Stimulated activated CD8-positive, alpha-beta memory T cell treated with anti-CD3 and anti-CD28 coated beads, Interleukin-7, amount 100 ng/mL, for 48 hours (primary cell): Measurements from ENCODE around the gene CHKB.
"Not testable (repeated sequence)": the region's sequence is repeated elsewhere in the genome, so short reads cannot be mapped to it uniquely, and the experiment has no call there.

ENCODE experiments used
- DNase-seq, 2 donors: peaks; one replicate each; pipeline ENCODE4 v3.0.0-alpha.2; 2020; ENCODE audit warnings: low read depth in 1 of 2; ENCODE audit errors: extremely low read depth in 1 of 2

The CHKB gene, protein sequence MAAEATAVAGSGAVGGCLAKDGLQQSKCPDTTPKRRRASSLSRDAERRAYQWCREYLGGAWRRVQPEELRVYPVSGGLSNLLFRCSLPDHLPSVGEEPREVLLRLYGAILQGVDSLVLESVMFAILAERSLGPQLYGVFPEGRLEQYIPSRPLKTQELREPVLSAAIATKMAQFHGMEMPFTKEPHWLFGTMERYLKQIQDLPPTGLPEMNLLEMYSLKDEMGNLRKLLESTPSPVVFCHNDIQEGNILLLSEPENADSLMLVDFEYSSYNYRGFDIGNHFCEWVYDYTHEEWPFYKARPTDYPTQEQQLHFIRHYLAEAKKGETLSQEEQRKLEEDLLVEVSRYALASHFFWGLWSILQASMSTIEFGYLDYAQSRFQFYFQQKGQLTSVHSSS

DNA sequence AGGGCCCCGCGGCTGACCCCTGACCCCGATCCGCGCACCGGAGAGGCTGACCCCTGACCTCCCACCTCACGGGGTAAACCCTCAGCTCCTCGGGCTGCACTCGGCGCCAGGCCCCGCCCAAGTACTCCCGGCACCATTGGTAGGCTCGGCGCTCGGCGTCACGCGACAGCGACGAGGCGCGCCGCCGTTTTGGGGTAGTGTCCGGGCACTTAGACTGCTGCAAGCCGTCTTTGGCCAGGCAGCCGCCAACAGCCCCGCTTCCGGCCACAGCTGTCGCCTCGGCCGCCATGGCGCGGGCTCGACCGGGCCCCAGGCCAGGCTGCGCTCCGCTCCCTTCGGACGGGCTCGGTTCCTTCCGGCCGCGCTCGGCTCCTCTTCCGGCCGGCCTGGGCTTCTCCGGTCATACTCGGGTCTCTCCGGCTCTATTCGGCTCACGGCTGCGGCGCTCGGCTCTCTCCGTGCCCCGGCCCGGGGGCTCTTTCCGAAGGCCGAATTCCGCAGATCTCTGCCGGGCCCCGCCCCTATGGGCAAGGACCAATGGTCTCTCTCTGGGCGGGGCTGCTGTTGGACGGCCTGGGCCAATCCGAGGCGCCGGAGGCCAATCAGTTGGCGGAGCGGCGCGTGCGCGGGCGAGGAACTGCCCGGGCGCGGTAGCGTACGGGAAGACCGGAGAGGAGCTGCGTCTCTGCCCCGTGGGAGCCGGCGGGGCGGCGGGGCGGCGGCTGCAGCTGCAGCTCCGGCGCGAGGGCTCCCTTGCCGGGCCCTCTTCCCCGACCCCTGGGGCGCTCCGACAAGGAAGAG, at the start of gene CHKB:
Gene CHKB (minus strand): TSS at position 357 of the 801 bp plus-strand sequence. CDS start 68 bp downstream, at position 289.
- peak; percentile 98 to 99 for DNase-seq

DNA sequence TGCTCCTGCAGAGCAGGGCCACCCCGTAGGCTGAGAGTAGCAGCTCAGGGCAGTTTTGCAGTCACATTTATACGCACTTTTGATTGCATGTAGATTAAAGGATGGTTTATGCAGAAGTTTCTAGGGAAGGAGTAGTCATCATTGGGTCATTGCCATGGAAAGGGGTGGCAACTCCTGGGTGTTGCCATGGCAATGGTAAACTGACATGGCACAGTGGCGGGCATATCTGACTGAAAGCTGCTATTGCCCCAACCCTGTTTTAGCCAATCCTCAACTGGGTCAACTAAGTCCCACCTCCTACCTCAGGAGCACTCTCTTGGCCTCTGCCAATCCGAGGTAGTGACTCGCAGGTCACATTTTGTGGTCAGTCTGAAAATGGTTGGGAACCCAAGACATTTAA, 47.7 kb upstream of the CHKB start:
- DNase-seq, result no peak

DNA sequence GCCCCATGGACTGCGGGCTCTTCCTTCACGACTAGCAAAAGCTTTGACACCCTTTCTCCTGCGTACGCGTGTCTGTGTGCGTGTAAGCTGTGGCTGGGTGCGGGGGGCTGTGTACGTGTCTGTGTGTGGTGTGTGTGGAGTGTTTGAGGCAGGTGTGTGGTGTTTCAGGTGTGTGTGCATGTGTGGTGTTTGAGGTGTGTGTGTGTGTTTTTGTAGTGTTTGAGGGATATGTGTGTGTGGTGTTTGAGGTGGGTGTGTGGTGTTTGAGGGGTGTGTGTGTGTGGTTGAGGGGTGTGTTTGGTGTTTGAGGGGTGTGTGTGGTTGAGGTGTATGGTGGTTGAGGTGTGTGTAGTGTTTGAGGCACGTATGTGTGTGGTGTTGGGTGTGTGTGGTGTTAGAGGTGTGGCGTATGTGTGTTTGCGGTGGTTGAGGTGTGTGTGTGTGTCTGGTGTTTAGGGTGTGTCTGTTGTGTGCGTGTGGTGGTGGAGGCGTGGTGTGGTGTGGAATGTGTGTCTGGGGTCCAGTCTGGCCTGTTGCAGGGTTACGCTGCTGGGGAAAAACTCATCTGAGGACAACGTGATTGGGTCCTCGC, 46.0 kb upstream of the CHKB start:
- DNase-seq, result no peak

DNA sequence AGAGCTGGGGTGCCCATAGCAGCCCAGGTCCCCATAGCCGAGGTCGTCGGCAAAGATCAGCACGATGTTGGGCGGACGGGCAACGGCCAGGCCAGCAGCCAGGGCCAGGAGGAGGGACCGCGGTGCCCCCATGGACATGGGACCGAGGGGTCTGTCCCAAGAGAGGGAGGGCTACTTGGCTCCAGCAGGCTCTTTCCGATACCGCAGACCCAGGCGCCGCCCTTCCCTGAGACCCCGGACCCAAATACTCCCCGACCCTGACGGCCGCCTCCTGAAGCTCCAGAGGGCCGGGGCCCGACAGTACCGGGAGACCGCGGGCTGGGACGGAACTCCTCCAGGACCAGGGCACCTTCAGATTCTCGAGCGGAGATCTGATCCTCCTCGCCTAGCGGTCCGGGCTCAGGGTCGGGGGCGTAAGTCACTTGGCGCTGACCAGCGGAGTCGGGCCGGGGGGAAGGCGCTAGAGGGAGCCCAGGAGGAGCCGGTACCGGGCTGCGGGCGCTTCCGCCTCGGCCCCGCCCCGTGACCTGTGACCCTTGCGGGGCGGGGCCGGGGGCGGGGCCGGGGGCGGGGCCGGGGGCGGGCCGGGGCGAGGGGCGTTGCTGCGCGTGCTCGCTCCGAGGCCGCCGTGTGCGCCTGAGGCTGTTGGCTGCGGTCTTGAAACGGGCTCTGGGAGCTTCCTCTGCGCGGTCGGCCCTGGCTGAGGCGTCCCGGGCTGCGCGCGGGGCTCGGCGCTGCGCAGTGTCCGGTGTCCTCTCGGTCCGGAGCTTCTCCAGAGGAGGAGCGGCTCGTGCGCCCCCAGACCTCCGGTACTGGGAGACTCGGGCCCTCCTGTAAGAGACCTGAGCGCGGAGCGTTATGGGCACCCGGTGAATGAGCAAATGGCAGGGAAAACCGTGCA, 45.2 kb upstream of the CHKB start, which contains the start of gene ARSA:
Gene ARSA (minus strand): TSS at position 511 of the 901 bp plus-strand sequence. CDS start 373 bp downstream, at position 138.
- DNase-seq, result peak; percentile 52 to 64

DNA sequence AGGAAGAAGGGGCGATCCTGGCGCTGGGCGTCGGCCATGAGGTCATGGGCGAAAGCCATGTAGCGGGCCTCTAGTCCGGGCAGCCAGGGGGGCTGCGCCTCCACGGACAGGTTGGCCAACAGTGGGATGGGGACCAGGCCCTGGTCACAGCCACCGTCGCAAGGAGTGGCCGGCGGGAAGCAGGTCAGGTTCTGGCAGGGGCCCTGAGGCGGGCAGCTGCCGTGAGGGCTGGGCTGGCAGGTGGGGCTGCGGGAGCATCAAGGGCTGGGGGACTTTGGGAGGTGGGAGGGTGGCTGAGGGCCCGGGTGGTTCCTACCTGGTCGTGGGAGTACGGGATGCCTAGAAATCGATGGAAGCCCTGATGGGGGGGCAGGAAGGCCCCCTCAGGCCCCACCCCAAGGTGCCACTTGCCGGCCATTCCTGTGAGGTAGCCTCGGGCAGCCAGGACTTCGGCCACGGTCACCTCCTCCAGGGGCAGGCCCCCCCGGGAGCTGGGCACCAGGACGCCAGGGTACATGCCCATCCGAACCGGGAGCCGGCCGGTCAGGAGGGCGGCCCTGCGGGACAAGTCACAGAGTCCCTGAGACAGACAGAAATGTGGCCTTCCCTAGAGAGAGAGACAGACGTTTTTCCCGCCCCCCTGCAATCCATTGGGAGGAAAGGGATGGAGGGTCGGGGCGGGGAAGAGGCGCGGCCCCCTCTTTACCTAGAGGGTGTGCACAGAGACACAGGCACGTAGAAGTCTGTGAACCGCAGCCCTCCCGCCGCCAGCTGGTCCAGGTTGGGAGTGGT, 44.4 kb upstream of the CHKB start:
- DNase-seq, result no peak

DNA sequence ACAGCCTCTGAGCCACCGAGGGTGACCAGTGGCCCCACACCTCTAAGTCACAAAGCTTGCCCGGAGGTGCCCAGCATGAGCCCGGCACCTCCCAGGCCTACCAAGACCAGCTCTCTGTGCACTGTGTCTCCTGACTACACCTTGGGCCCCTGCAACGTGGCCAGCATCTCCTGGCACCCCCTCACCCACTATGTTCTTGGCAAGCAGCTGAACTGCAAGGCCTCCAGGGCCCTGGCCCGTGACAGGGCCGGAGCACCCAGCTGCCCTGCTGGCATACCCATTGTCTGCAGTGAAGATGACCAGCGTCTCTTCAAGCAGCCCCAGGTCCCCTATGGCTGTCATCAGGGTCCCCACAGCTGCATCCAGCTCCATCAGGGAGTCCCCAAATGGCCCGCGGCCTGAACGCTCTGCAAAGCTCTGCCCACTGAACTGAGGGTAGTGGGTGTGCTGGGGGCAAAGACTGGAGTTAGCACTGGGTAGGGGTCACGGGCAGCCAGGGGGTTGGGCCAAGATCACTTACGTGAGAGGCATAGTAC, 43.7 kb upstream of the CHKB start:
- DNase-seq, result no peak

DNA sequence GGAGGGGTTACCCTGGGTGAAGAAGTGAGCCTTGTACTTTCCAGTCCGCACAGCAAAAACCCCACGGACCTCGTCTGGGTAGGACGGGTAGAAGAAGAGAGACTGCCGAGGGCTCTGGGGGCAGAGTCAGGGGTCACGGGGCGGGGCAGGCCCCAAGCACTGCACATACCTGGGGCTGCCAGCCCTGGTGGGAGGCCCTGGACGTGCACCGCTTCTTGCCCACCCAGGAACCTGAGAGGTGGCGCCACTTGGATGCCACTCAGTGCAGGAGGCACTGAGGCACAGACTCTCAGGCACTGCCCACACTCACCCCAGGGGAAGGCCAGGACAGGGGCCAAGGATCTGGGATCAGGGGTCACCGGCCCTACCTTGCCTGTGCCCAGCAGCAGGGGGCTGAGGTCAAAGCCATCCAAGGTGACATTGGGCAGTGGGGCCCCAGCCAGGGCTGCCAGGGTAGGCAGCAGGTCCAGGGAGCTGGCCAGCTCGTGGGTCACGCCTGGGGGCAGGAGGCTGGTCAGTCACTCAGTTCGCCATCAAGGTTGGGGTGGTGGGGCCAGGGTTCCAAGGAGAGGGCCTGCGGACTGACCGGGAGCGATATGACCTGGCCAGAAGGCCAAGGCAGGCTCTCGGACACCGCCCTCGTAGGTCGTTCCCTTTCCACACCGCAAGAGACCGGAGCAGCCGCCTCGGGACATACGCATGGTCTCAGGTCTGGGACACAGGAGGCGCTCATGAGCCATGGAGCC, 43.1 kb upstream of the CHKB start:
- no peak for DNase-seq

DNA sequence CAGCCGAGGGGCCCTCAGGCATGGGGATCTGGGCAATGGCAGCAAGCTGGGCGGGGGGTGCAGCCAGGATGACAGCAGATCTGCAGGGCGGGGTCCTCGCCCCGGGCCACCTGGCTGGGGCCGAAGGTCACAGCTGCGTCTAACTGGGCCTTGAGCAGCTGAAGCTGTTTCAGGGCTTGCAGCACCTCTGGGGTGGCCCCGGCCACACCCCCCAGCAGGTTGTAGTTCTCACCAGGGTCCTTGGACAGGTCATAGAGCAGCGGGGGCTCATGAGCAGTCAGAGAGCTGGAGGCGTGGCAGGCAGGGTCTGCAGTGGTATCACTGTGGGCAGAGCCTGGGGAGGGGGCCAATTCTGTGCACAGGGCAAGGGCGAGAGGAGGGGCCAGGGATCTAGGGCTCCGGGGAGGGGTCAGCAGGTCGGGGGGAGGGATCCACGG, 42.5 kb upstream of the CHKB start:
- DNase-seq, result no peak

DNA sequence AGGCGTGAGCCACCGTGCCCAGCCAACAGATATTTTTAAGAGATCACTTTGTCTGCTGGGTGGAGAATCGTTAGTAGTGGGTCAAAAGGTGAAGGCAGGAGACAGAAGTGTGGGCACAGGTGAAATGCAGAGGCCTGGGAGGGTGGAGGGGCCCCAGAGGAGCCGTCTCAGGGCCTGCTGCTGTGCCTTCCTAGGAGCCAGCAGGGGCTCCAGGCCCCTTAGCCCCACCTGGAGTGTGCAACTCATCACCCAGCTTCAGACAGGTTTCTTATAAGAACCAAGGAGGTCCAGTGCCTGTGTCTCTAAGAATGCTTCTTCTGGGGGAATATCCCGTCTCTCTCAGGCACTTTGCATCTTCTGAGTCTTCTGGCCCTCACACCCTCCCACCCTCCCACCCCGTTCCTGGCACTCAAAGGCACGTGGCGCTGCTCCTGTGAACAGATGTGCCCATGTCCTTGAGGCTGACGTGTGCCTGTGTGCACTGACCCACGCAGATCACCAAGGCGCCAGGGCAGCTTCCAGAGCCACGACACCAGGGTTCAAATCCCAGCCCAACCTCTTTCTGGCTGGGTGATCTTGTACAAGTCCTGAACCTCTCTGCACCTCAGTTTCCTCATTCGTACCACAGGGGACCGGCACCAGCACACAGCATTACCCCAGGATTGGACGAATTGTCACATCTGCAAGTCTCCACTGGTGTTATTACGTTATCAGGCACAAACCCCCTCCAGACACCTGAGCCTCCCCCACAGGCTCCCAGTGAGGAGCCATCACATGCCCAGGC, 41.9 kb upstream of the CHKB start:
- no peak for DNase-seq

DNA sequence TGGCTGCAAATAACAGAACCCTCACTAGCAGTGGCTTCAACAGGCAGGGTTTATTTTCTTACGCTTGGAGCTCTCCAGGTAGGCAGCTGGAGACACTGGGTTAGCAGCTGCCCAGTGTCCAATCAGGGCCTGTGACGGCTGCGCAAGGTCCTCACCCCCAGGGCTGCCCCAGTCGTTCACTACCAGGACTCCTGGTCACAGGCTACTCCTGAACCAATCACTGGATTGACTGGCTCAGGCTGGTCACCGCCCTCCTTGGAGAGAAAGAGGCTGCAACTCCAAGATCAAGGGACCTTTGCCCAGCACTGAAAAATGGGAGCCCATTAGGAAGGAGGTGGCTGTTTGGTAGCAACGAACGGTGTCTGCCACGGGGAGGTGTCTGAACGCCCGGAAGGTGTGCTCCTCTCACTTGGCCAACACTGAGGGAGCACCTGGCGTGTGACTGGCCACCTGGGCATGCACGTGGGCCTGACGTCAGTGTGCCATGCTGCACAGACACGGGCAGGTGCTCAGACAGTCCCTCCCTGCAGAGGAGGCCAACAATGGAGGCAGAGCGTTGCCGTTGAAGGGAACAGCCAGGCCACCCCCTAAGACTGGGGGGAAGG, 40.2 kb upstream of the CHKB start:
- DNase-seq, result no peak

DNA sequence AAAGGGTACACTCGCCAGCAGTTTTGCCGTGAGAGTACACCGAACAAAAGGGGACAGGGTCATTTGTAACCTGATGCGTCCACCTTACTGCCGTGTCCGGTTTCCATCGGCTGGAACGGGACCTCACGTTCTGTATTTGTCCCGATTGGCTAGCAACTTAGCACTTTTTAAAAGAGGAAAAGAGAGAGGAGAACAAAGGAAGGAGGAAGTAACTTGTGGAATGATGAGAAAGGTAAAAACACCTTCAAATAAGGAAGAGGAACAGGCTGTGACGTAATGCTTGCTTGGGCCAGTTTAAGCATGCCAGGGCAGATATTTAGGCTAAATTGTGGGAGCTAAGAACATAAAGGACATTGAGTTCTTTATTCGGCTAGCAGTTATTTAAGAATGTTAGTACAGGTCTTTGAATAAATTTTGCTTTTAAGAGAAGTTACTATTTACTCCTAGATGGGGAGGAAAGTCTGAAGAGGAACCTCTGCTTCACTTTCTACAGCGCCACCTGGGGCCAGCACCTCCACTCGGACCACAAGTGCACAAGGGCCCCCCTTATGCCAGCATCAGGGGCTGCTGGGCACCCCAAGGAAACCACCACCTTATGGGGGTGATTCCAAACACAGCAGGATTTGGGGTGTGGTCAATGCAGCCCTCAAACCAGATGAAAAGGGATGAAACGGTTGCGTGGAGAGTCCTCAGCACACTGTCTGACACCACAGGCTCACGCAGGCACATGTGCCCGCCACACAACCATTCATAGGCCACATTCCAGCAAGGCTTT, 39.5 kb upstream of the CHKB start:
- DNase-seq, result no peak

DNA sequence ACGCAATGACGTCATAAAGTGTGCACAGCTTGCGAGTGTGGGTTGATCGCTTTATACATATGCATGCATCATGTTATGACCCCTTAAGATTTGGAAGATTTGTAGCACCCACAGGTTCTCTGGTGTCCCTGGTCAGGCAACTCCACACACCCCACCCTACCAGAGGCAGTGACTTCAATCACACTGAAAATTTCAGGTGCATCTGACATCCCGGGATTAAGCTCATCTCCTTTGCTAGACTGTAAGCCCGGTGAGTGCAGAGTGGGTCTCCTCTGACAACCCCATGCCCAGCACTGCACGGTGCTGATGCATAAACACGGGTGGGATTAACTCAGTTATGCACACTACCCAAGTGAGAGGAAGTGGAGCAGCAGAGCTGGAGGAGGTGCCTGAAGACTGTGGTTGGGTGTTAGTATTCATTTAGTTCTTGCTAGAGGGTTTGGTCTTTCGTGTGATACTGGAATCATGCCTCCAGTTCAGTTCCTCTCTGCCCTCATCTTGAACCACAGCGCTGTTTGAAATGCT, 38.8 kb upstream of the CHKB start:
- peak in 1 of 2 donors; percentile 59 for DNase-seq

DNA sequence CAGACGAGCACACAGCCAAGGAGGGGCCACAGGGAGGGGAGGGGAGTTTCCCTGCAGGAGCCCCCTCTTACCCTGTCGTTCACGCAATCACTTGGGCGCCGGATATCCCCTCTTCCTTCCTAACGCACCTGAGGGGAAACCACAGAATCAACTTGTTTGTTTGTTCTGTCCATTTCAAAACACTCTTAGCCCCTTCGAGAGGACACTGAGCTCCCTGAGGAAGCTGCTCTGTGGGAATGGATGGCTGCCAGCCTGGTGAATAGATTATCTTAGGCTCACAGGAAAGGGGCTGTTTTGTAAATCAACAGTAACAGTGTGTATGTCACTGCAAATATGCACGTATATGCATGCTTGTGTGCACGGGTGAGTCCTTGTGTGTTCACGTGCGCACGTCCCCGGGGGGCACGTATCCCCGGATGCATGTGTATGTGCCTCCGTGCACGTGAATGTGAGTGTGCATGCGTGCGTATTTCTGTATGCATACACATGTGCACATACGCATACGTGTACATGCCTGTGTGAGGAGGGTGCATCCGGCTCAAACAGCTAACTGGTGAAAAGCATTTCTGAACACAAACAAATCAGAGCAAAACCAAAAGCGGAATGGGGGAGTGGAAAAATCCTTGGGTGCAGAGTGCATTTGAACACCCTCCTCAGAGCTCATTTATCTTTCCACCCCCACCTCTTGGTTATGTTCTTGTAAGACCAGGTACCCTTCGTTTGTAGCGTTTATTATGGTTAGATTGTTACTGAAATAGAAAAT, 38.1 kb upstream of the CHKB start:
- DNase-seq, result peak in 1 of 2 donors; percentile 79

DNA sequence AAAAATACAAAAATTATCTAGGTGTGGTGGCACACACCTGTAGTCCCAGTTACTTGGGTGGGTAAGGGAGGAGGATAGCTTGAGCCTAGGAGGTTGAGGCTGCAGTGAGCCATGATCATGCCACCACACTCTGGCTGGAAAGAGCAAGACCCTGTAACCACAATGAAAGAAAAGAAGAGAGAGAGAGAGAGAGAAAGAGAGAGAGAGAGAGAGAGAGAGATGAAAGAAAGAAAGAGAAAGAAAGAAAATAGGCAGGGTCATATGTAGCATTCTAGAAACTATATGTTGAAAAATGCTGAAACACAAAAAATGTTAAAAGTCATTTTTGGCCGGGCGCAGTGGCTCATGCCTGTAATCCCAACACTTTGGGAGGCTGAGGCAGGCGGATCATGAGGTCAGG, 31.6 kb upstream of the CHKB start:
- DNase-seq, result not testable (repeated sequence)

DNA sequence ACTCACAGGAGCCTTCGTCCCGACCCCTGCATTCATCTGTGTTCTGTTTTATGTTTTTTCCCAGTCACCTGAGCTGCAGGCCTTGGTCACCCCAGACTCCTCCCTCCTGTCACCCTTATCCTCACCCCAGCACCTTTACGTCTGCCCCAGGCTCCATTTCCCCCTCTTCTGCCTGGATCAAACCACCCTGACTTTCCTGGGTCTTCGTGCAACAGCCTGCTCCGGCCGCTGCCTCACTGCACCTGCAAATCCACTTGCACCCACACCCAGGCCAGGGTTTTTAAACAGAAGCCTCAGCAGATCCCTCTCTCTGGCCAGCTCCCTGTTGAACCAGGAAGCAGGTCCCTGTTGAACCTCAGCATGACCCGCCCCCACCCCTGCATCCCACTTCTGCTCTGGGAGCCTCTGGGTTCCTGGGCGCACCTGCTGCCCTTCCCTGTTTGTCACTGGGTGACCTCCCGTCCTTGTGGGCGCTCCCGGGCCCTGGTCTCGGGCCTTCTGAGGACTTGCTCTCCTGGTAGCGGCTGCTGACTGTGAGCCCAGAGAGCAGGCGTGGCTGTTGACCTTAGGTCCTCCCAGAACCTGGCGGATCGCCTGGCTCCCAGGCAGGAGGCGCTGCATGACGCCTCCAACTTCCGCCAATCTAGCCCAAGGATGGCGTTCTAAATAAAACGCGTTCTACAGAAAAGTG, 30.8 kb upstream of the CHKB start:
- DNase-seq, result no peak
